GM10266 (cell line): ENCODE results near the gene ONECUT1.

ENCODE experiments used
- DNase-seq: peaks from one replicate; pipeline ENCODE4 v3.0.0; 2012; ENCODE audit errors: extremely low spot score
- TF ChIP-seq, protein P1 (sequence below): IDR thresholded peaks from 2 replicates; pipeline ENCODE4 v1.5.1; 2012; ENCODE audit warnings: mild to moderate bottlenecking, low read depth; ENCODE audit not compliant: control insufficient read depth, insufficient read depth; ENCODE audit errors: missing control alignments

Gene ONECUT1

DNA sequence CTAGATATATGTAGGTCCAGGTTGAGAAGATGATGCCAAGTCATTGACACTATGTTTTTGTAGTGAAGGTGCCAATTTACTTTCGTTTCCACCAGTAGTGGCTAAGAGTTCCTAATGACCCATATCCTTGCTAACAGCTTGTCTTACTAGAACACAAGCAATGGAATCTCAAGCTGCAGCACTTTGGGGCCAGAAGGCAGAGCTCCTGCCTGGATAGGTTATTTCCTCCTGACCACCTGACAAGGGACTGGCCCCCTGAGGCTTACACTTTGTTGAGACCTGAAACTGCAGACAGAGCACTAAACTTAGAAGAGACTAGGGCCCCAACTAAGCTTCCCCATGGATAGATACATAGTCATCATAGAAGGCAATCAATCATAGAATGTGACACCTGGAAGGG is 11.7 kb downstream of the ONECUT1 start:
- TF ChIP-seq, protein P1, sequence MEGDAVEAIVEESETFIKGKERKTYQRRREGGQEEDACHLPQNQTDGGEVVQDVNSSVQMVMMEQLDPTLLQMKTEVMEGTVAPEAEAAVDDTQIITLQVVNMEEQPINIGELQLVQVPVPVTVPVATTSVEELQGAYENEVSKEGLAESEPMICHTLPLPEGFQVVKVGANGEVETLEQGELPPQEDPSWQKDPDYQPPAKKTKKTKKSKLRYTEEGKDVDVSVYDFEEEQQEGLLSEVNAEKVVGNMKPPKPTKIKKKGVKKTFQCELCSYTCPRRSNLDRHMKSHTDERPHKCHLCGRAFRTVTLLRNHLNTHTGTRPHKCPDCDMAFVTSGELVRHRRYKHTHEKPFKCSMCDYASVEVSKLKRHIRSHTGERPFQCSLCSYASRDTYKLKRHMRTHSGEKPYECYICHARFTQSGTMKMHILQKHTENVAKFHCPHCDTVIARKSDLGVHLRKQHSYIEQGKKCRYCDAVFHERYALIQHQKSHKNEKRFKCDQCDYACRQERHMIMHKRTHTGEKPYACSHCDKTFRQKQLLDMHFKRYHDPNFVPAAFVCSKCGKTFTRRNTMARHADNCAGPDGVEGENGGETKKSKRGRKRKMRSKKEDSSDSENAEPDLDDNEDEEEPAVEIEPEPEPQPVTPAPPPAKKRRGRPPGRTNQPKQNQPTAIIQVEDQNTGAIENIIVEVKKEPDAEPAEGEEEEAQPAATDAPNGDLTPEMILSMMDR, result no peak

DNA sequence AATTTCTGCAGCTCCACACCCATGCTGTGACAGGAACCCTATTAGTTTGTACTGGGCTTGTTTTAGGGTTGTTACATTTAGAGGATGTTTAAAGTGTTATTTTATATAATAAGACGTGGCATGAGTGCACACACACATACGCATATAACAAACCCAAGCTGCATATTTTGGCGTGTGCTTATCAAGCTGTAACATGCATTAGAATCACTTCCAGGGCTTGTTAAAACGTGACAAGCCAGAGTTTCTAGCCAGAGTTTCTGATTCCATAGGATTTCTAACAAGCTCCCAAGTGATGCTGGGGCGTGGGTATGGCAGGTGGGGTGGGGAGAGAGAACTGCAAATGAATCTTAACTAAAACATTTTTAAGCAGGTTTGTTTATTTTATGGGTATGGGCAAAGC is 17.4 kb downstream of the ONECUT1 start:
- TF ChIP-seq, protein P1, result no peak
- DNase-seq, result no peak

More for the DNA sequence above, 11.7 kb downstream of the ONECUT1 start:
- DNase-seq, result no peak

DNA sequence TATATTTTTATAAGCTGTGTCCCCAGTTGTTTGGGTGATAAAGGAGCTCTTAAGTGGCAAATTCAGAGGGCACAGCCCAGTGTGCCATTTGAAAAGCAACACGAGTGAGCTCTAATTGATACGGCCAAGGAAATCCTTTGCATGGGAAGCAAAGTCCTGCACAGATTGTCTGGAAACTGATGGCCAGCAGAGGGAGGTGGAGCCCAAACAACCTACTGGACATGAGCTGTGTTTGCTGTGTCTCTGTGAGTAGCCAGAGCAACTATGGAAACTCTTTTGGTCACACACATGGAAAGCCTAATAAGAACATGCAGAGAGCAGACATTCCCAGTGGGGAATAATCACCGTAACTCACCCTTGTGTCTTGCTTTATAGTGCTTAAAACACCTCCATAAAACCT is 24.4 kb downstream of the ONECUT1 start:
- TF ChIP-seq, protein P1, result no peak
- no peak for DNase-seq

DNA sequence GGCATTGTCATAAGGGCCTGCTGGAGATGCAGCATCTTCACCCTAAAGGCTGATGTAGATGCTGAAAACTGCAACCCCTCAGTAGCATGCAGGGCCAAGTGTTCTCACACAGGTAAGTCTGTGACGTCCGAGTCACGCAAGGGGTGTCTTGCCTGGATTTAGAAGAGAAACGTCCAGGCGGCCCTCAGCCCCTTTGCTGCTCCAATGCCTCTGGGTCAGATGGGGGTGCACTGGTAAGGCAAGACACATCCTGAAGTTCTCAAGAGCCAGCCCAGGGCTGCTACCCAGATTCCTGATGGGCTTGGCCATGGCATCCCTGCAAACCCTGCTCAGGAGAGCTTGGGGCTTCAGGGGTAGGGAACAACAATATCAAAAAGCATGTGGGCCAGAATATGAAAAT is 25.4 kb downstream of the ONECUT1 start:
- TF ChIP-seq, protein P1, result no peak
- DNase-seq, result no peak

DNA sequence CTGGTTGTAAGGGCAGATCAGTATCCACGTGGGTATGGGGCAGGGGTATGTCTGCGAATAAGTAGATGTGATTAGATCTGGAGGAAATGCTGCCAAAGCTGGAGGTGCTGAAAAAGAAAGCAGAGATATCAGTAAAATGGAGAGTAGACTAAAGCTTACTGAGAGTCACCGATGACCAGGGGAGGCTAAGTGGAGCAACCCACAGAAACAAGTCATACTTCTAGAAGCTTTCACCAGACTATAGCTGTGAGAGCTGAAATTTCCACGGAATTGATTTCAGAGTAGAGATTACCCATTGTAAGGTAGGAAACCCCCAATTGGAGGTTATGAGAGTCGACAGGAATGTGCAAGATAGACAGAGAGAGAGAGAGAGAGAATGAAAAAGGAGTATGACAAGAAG is 27.5 kb downstream of the ONECUT1 start:
- TF ChIP-seq, protein P1, result no peak
- no peak for DNase-seq

DNA sequence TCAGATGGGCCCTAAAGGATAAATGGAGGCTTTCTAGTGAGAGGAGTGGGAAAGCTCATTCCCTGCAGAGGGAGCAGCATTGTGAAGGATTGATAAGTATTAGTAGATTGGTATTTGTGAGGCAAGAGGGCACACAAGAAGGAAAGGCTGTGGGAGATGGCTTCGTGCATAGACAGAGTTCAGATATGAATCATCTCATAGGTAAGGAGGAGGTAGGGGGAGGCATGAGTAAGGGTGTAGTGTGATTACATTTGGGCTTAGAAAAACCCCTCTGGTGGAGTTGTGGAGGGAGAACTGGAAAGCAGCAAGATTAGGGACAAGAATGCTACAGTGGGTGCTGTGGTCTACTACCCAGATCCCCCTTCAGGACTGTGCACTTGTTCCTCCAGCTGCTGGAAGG is 29.6 kb downstream of the ONECUT1 start:
- TF ChIP-seq, protein P1, result no peak
- no peak for DNase-seq

DNA sequence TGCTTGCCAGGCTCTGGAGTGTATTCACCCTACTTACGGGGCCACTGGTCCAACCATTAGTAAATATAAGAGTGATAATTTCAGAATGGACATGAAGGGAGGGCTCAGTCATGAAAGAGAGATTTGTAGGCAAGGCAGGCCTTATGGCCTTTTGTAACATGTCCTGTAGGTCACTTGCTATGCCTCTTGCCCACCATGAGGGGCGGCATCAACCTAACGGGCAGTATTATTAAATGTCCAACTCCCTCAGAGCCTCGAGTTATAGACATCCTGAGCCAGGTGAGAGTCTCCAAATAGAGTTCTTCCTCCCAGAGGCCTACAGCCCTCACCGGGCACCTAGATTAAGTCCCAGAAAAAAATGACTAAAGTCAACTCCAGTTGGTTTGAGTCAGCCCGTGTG is 30.2 kb downstream of the ONECUT1 start:
- DNase-seq, result no peak
- TF ChIP-seq, protein P1, result no peak

DNA sequence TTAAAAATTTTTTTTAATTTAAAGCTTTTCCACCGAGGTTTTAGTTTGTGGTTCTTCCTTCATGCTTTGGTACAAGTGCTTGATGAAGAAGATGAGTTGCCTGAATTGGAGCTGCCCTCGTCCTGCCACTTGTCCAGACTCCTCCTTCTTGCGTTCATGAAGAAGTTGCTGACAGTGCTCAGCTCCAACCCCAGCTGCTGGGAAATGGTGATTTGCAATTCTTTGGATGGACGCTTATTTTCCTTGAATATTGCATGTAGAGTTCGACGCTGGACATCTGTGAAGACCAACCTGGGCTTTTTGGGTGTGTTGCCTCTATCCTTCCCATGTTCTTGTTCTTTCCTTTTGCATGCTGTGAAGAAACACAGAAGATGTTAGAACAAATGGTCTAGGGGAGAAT is 32.6 kb downstream of the ONECUT1 start:
- TF ChIP-seq, protein P1, result no peak
- no peak for DNase-seq
